ENCODE measurements around the gene CCDC194.

DNA sequence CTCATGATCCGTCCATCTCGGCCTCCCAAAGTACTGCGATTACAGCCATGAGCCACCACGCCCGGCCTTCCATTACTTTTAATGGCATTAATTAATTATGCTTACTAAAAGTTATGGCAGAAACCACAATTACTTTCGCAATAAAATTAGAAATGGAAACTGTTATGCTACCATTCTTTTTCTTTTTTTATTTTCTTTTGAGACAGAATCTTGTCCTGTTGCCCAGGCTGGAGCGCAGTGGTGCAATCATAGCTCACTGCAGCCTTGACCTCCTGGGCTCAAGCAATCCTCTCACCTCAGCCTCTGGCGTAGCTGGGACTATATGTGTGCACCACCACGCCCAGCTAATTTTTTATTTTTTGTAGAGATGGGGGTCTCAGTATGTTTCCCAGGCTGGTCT is 16.0 kb upstream of the CCDC194 start:
- TF ChIP-seq, protein P1, sequence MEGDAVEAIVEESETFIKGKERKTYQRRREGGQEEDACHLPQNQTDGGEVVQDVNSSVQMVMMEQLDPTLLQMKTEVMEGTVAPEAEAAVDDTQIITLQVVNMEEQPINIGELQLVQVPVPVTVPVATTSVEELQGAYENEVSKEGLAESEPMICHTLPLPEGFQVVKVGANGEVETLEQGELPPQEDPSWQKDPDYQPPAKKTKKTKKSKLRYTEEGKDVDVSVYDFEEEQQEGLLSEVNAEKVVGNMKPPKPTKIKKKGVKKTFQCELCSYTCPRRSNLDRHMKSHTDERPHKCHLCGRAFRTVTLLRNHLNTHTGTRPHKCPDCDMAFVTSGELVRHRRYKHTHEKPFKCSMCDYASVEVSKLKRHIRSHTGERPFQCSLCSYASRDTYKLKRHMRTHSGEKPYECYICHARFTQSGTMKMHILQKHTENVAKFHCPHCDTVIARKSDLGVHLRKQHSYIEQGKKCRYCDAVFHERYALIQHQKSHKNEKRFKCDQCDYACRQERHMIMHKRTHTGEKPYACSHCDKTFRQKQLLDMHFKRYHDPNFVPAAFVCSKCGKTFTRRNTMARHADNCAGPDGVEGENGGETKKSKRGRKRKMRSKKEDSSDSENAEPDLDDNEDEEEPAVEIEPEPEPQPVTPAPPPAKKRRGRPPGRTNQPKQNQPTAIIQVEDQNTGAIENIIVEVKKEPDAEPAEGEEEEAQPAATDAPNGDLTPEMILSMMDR (IDR thresholded peaks at IDR 0.05 in 2 of 3, conservative IDR thresholded peaks at IDR 0.05 in 1 of 3; ENCODE audit: borderline replicate concordance in 1 of 3, insufficient read depth in 1 of 3, low read depth in 2 of 3, low read length in 2 of 3): no peak
- TF ChIP-seq EGR1 (IDR thresholded peaks at IDR 0.05; ENCODE audit: low read depth) (no peak), RAD21 (IDR thresholded peaks at IDR 0.05; ENCODE audit: low read depth) (no peak), ELF1 (IDR thresholded peaks at IDR 0.05; ENCODE audit: borderline replicate concordance, low read depth) (no peak), EZH2 (IDR thresholded peaks at IDR 0.05) (no peak), POLR2A (IDR thresholded peaks at IDR 0.05; ENCODE audit: borderline replicate concordance, extremely low read depth, insufficient read depth, insufficient read length) (no peak)
- TF ChIP-seq, protein P2, sequence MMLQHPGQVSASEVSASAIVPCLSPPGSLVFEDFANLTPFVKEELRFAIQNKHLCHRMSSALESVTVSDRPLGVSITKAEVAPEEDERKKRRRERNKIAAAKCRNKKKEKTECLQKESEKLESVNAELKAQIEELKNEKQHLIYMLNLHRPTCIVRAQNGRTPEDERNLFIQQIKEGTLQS (IDR thresholded peaks at IDR 0.05): no peak

Data from HCT116 (cell line).